Ovary (tissue), 9 donors: ENCODE results near the gene PDIA3. TPM values are rescaled to one million over a fixed set of nuclear protein-coding genes. Genes with fewer than 3 reads are reported as not detected.

Experiments used
- DNase-seq, 5 donors: peaks; one replicate each; pipeline ENCODE4 v3.0.0-alpha.2; 2019 to 2020
- H3K27ac ChIP-seq, 2 donors: fragments of 200-600 bp; one replicate each; pipeline versions ENCODE4 v1.5.1 to v1.8.0; 2019 to 2022
- H3K27me3 ChIP-seq: fragments of 200-600 bp; one replicate; pipeline ENCODE4 v1.8.0; 2022
- H3K36me3 ChIP-seq: fragments of 200-600 bp; sonication (generic); one replicate; pipeline ENCODE4 v1.5.1; 2019
- H3K4me1 ChIP-seq: one replicate; pipeline ENCODE4 v1.8.1; 2013; ENCODE audit warnings: mild to moderate bottlenecking, moderate library complexity; ENCODE audit not compliant: insufficient read depth
- H3K4me3 ChIP-seq: fragments of 200-600 bp; sonication (generic); one replicate; pipeline ENCODE4 v1.5.1; 2017
- H3K9me3 ChIP-seq, 2 donors: fragments of 200-600 bp in 1 of 2; sonication (generic) in 1 of 2; one replicate each; pipeline versions ENCODE4 v1.5.1 to v1.8.1; 2013 to 2019; ENCODE audit warnings: mild to moderate bottlenecking in 1 of 2, moderate library complexity in 1 of 2
- EP300 ChIP-seq: sonication (generic); formaldehyde crosslinking; IDR thresholded peaks from one replicate; pipeline ENCODE4 v1.6.1; 2017; ENCODE audit warnings: antibody characterized with exemption
- POLR2A ChIP-seq: fragments of 450-650 bp; IDR thresholded peaks from one replicate; pipeline ENCODE4 v1.6.1; 2017; ENCODE audit warnings: antibody characterized with exemption, mild to moderate bottlenecking, moderate library complexity
- WGBS, 3 donors: extraction: QIAGEN DNeasy Blood & Tissue Kit in 1 of 3; methylation state at CpG; one replicate each; pipeline versions ENCODE4 v1.1.5 to v1.1.7; 2013 to 2017; 5-methylcytosine and 5-hydroxymethylcytosine counted together
- intact Hi-C, 4 donors: fragments of 100-400 bp; cut with DNase I; formaldehyde crosslinking; loops; one replicate each; pipeline versions ENCODE4 v1.11.0 to v1.15.1; 2022 to 2023
- polyA plus RNA-seq, 2 donors: library from polyadenylated mRNA; stranded (reverse); fragments of 200-250 nt in 1 of 2; fragments of 350-450 nt in 1 of 2; fragmentation: Illumina TruSeq in 1 of 2; extraction: RNeasy Lipid Tissue Mini Kit (QIAGEN cat#74804) in 1 of 2; gene quantifications; one replicate each; pipeline ENCODE4 v1.2.3, GENCODE V29; 2013 to 2014
- total RNA-seq, 7 donors: library from RNA; depleted of rRNA in 2 of 7; stranded (reverse); fragments of >200 nt in 2 of 7; fragmentation: NEBNext Ultra II Directional in 3 of 7; extraction: Animal tissue kit (Norgen Biotek cat#: 25700) in 3 of 7; gene quantifications; one replicate each; pipeline versions ENCODE4 v1.1.0 to v1.2.4, GENCODE V29; 2016 to 2023
- TF ChIP-seq, protein P1 (sequence below), 3 donors: fragments of 450-650 bp in 2 of 3; fragments of 200-600 bp in 1 of 3; IDR thresholded peaks; one replicate each; pipeline versions ENCODE4 v1.5.1 to v1.8.0; 2016 to 2022; ENCODE audit warnings: antibody characterized with exemption in 3 of 3, mild to moderate bottlenecking in 1 of 3
- donor health status: DM: no; HTN: no; CAD: no; lungs with moderate emphysema.
- donor health status: DM: no; HTN: no; CAD: no.
- donor health status: Bipolar disorder and iron deficiency.
- donor health status: DM: yes; HTN: yes; CAD: no.
- donor health status: DM: no; HTN: no; CAD: no.
- donor health status: DM: yes; HTN: yes; CAD: no.

The PDIA3 gene
- total and polyA plus RNA-seq, 9 donors: 56.9 to 711 (median 260) TPM

DNA sequence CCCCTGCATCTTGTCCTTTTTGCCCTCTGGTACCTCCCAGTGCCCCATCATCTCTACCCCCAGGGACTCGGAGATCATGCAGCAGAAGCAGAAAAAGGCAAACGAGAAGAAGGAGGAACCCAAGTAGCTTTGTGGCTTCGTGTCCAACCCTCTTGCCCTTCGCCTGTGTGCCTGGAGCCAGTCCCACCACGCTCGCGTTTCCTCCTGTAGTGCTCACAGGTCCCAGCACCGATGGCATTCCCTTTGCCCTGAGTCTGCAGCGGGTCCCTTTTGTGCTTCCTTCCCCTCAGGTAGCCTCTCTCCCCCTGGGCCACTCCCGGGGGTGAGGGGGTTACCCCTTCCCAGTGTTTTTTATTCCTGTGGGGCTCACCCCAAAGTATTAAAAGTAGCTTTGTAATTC is 47.4 kb downstream of the PDIA3 start:
- Histone ChIP-seq H3K27ac (no peak overlapping the region), H3K9me3 (no peaks in the 10 kb centered on the region), H3K4me3 (peak overlapping the region; percentile 94), H3K4me1 (peaks cover 10% of the 10 kb centered on the region), H3K27me3 (no peaks in the 10 kb centered on the region), H3K36me3 (no peaks in the 10 kb centered on the region)
- peak in 1 of 5 donors; percentile 41 for DNase-seq
- 79 to 86% (median 85%) methylated on average over 10 of the region's 10 CpGs for WGBS, 3 donors
- intact Hi-C loops: no loop called here
- TF ChIP-seq EP300 (no peak), POLR2A (no peak)
- TF ChIP-seq, protein P1, sequence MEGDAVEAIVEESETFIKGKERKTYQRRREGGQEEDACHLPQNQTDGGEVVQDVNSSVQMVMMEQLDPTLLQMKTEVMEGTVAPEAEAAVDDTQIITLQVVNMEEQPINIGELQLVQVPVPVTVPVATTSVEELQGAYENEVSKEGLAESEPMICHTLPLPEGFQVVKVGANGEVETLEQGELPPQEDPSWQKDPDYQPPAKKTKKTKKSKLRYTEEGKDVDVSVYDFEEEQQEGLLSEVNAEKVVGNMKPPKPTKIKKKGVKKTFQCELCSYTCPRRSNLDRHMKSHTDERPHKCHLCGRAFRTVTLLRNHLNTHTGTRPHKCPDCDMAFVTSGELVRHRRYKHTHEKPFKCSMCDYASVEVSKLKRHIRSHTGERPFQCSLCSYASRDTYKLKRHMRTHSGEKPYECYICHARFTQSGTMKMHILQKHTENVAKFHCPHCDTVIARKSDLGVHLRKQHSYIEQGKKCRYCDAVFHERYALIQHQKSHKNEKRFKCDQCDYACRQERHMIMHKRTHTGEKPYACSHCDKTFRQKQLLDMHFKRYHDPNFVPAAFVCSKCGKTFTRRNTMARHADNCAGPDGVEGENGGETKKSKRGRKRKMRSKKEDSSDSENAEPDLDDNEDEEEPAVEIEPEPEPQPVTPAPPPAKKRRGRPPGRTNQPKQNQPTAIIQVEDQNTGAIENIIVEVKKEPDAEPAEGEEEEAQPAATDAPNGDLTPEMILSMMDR (IDR thresholded peaks at IDR 0.05): no peak

DNA sequence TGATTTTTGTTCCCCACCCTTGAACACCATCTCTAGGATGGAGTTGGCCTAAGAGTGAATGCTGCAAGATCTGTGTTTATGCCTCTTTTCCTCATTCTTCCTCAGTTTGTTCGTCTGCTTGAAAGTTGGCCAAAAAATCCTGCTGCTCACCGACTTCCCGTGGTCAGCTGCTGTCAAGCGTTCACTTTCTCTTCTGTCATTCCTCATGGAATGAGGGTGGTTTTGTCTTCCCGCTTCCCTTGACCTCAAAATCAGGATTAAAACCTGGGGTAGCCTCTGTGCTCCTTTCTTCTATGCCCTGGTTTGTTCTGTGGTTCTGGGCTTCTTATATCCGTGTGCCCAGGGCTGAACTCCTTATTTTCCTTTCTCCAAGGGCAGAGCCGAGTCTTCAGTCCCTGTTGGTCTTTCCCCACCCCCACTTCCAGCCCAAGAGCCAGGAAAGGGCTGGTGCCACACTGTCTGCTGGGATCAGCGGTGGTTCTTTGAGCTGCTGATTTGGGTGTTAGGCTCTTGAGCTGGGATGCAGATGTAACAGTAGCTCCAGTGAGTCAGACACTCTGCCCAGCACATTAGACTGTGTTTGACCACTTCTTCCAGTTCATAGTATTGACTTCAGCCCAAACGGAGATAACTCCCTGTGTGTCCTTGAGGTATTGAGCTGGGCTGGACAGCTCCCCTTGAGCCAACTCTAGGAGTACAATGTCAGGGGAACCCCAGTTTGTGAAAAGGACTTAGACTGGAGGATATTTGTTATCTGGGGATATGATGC is 48.2 kb downstream of the PDIA3 start:
- no peak overlapping the region for H3K27ac ChIP-seq
- TF ChIP-seq EP300: no peak
- TF ChIP-seq, protein P1 (IDR thresholded peaks at IDR 0.05): no peak
- TF ChIP-seq POLR2A: no peak
- peaks cover 10% of the 10 kb centered on the region for H3K4me1 ChIP-seq
- no peaks in the 10 kb centered on the region for H3K36me3 ChIP-seq
- no peak overlapping the region for H3K4me3 ChIP-seq
- no peaks in the 10 kb centered on the region for H3K27me3 ChIP-seq
- H3K9me3 ChIP-seq: no peaks in the 10 kb centered on the region
- 73 to 86% (median 81%) methylated on average over 9 of the region's 9 CpGs for WGBS, 3 donors
- DNase-seq: no peak
- intact Hi-C loops: no loop called here

DNA sequence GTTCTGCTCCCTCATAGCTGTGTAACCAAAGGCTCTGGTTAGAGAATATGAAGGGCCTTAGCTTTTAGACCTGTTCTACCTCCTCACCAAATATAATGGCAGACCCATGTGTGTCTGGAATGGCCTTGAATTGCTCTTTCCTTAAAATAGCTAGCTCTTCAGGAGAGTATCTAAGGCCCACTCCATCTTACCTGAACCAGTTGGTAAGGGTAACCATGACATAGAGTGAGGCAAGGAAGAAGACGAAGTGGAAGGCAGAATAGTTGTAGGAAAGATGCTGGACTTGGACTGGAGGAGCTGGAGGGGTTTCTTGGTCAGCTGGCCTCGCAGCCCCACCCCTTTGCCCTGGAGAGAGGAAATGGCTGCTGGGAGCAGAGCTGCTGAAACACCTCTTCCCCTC is 49.0 kb downstream of the PDIA3 start:
- intact Hi-C loops: no loop called here
- Histone ChIP-seq H3K4me1 (peaks cover 16% of the 10 kb centered on the region), H3K4me3 (no peak overlapping the region), H3K27me3 (no peaks in the 10 kb centered on the region), H3K36me3 (no peaks in the 10 kb centered on the region), H3K27ac (no peak overlapping the region), H3K9me3 (no peaks in the 10 kb centered on the region)
- TF ChIP-seq POLR2A (no peak), EP300 (no peak)
- TF ChIP-seq, protein P1 (IDR thresholded peaks at IDR 0.05): no peak
- DNase-seq: no peak
- WGBS, 3 donors: 89 to 92% (median 89%) methylated on average over 2 of the region's 2 CpGs

DNA sequence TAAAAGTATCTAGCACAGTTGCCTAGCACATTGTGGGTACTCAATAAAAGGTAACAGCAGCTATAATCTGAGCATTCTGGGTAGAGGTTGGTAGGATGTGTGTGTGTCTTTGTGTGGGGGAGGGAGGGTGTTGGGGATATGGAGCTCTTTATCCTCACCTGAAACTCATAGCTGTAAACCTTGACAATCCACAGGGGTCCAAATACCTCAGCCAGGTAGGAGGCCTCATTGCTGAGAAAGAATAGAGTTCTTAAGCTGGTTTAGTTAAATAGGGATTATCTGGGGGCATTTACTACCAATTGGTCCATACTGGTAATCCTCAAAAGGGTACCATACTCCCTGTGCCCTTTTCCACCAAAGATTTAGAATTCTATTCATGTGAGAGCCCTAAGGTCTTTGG is 49.8 kb downstream of the PDIA3 start:
- intact Hi-C loops: no loop called here
- Histone ChIP-seq H3K27ac (no peak overlapping the region), H3K36me3 (no peaks in the 10 kb centered on the region)

More for the DNA sequence above, 49.8 kb downstream of the PDIA3 start:
- no peak for DNase-seq
- Histone ChIP-seq H3K4me3 (no peak overlapping the region), H3K9me3 (no peaks in the 10 kb centered on the region), H3K4me1 (peaks cover 16% of the 10 kb centered on the region), H3K27me3 (no peaks in the 10 kb centered on the region)
- TF ChIP-seq, protein P1 (IDR thresholded peaks at IDR 0.05): no peak
- no peak for TF ChIP-seq EP300
- TF ChIP-seq POLR2A: no peak
